Measurements from ENCODE around the gene LPP.
A peak's percentile ranks its signal among the peaks of the same experiment; 100 is the strongest.

LPP gene

DNA sequence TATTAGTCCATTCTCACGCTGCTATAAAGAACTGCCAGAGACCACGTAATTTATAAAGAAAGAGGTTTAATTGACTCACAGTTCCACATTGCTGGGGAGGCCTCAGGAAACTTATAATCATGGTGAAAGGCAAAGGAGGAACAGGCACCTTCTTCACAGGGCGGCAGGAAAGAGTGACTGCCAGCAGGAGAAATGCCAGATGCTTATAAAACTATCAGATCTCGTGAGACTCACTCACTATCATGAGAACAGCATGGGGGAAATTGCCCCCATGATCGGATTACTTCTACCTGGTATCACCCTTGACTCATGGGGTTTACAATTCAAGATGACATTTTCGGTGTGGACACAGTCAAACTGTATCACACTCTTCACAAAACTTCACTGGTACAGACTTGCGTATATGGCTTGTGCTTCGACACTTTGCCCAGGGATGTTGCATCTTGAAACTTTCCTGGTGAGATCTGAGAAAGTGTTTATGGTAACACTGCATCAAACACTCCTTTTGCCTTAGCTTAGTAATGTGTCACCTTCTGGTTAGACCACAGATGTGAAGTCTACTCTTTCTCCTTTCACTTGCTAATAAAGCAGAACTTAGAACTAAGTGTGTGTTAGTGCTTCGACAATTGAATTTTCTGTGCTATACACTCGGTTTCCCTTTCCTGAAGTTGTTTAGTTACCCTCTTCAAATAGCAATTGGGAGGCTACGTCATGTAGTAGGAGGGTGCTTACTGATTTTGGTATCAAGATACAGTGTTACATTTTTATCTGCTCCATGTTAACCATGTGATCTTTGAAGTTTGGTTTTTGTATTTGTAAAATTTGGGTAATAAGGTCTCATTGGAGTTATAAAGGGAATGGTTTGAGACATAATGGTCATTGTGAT lies 185.7 kb downstream of the LPP start:
- no peak for DNase-seq

DNA sequence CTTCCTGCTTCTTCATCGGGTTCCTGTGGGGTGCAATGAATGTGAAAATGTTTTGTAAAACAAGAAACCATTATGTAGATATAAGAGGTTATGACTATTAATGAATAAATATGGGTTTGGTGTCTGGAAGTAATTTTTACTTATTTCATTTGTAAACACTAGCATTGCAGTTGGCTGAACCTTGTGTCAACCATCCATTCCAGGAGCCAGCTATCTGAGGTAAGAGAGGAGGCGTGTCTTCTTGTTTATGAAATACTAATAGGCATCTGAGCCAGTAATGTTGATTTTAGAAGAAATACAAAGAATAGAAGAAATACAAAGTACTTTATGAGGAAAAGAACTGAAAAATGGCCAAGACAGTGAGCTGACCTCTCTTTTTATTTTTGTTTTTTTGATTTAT lies 187.5 kb downstream of the LPP start:
- DNase-seq: no peak

DNA sequence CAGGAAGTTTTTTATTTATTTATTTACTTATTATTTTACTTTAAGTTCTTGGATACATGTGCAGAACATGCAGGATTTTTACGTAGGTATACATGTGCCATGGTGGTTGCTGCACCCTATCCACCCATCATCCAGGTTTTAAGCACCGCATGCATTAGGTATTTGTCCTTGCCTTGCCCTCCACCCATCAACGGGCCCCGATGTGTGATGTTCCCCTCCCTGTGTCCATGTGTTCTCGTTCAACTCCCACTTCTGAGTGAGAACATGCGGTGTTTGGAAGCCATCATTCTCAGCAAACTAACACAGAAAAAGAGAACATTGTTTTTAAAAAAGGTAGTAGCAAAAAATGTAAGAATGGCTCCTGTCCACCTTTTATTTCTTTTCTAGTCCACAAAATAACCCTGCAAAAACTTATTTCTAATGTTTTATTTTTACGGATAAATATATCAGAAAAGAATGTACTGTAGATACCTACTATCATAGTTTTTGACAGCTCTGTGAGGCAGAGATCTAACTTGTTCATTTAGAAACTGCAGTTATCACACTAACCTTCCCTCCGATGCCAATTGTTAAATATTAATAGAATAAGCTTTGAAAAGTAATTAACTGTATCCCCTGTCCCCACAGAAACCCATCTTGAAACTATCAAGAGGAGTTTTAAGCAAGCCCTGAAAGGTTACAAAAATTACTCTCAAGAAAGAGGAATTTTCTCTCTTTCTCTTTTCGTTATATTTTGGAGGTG lies 189.2 kb downstream of the LPP start:
- DNase-seq: no peak

DNA sequence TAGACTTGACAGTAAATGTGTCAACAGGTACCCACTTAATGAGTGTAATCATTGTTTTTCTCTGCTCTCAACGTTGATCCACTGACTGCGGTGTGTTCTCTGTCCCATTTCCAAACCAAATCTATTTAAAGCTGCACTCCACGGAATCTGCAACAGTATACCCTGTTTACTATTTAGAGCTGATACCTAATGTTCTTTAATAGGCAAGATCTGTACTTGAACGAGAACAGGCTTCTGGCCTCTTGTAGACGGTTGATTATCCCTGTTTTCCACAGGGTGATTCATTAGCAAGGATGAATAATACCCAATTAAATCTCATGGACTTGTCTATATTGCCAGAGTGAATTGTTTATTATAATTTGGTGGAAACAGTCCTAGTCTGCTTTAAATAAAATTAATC lies 189.9 kb downstream of the LPP start:
- DNase-seq: no peak

DNA sequence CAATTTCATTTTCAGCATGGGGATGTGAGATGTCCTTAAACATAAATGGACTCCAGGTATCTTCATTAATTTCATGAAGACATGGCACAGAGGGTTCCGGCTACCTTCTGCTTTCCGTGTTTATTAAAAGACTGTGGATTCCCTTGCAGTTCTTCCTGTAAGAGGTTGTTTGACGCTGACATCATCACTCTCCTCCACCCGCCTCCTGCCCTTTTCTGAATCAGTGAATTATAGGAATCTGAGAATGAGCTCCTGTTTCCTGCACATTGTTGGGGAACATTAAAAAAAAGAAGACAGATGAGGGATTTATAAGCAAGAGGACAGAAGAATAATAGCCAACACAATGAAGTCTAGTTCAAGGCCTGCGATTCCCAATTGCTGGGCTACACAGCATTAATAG lies 191.3 kb downstream of the LPP start:
- peak; percentile 62 for DNase-seq

DNA sequence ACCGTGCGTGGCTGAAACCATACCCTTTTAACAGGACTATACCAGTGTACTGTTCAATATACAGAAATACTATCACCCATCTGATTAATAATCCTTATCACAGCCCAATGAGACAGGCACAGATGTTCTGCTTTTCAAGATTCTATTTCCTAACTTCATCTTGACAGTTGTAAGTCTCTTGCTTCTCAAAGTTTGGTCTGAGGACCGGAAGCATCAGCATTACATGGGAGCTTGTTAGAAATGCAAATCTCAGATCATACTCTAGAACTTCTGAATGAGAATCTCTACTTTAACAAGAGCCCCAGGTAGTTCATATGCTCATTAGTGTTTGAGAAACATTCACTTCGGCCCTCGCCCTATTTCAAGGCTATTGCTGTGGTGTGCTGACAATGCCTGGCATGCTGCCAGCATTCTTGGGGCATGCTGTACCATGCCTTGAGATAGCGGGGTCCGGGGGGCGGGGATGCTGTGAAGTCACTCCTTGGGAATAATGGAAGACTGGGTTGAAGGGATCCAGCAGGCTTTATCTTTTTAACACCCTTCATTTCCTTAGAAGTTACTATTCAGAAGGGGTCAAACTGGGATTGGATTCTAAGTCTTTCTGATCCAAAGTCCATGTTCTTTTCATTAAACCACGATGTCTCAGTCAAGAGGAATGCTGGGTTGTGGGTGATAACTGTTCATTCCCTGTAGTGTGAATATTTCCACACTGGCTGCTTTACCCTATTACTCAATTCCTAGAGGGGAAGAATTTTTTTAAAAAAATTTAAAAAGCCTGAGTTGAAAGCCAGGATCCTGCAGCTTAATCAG lies 194.7 kb downstream of the LPP start:
- peak; percentile 98 for DNase-seq

DNA sequence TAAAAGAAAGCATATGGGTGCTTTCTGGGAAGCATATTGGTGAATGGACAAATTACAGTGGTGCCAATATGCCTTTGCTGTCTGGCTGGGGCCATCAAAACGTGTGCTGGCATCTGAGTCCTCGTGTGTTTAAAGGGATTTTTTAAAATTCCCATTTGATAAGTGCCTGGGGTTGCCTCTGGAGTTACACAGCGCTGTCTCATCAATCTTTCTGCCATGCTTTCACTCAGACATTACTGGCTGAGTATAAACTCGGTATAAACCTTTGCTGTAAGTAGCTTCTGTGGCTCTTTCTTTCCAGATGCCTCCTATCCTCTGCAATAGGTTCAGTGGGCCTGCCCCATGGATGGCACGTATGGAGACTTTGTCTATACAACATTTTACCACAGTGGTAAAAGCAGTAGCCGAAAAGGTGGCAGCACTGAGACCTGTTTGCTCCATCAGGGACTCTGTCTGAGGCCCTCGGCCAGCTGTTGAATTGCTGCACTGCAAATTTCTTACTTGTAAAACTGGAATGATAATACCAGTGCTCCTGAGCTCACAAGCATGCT lies 195.5 kb downstream of the LPP start:
- DNase-seq: peak; percentile 45

DNA sequence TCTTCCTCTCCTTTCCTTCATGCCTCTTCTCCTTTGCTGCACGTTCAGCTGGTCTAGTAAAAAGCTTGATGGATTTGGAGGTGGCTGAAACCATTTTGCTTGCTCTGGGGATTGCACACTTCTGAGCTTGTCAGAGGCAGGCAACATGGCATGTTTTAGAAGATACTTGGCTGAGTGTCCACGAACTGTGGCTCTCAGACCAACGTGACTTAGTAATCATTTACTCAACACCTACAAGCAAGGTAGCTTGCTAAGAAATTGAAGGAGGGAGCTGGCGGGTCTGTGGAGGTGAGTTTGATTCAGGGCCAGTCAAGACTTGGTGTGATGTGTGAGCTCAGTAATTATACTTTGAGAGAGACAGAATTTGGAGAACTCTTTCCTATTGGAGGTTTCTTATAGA lies 196.0 kb downstream of the LPP start:
- no peak for DNase-seq

DNA sequence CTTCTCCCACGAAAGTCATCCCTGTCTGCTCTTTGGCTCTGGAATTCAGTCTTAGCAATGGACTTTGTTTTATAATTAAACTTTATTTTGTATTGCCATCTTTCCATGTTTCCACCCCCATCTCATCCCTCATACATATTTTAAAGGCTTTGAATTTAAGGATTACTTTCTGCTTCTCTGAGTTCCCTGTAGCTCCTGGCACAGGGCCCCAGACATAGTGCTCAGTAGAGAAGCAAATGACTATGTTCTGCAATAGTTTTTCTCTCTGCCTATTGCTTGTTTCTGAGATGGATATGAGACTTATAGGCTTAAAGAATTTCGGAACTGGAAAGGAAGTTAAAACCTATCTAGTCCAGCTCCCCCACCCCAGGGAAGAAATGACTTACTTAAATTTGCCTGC lies 197.0 kb downstream of the LPP start:
- peak; percentile 18 for DNase-seq

DNA sequence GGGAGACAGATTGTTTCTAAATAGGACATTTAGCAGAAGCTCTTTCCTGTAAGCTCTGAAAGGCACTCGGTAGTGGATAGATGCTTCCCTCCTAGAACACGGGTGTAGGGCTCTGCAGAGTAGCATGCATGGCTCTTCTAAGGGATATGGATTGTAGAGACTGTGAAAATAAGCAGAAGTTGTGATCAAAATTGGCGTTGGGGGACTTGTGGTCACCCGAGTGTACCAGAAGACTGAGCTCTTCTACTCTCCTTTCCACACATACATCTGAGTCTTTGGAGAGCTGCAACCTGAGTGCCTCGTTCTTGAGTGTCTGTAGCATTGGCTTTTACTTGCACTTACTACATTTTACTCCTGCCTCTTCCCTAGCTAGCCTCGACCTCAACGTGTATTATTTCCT lies 197.7 kb downstream of the LPP start:
- no peak for DNase-seq

DNA sequence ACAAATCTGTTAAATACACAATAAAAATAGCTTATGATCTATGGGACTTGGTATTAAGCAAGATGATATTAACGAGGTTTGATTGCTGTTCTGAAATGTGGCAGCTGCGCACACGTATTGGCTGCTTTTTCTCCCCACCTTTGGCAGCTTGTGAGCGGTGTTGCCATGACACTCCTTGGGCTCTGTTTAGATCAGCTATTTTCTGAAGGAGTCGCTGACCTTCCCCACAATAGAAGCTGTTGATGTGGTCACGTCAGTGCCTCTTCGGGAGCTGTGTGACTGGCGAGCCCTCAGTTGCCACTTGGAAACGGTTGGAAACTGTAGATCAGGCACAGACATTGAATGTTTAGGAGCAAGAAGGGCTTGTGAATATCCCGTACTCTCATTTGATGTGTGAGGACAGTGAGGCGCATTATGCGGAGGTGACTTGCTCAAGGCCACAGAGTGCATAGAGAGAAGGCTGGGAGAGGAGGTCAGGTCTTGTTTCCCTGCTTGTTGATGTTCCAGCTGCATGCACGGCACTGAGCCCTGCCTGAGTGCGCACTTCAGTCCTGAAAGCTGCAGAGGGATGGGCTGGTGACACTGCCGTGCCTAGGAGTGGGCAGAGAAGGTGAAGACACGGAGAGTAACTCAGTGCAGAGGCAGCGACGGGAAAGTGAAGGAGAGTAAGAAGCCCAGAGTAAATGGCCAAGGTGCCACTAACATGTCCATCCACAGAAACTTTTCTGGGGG lies 198.4 kb downstream of the LPP start:
- DNase-seq: no peak

DNA sequence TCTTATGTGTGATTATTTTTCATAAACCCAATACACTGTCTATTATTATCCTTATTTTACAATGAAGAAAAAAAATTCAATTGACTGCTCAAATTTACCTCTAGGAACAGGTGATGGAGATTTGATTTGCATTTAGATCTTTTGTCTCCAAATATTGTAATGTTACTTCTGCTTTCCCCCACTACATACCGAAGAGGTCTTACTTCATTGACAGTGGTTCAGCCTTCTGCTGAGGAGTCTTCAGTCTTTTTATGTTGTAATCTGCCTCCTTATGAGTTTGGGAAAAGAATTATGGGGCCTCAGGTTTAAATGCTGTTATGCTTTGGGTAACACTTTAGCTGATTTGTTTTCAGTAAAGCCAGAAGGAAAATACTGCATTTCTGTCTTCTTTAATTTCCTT lies 199.5 kb downstream of the LPP start:
- no peak for DNase-seq

DNA sequence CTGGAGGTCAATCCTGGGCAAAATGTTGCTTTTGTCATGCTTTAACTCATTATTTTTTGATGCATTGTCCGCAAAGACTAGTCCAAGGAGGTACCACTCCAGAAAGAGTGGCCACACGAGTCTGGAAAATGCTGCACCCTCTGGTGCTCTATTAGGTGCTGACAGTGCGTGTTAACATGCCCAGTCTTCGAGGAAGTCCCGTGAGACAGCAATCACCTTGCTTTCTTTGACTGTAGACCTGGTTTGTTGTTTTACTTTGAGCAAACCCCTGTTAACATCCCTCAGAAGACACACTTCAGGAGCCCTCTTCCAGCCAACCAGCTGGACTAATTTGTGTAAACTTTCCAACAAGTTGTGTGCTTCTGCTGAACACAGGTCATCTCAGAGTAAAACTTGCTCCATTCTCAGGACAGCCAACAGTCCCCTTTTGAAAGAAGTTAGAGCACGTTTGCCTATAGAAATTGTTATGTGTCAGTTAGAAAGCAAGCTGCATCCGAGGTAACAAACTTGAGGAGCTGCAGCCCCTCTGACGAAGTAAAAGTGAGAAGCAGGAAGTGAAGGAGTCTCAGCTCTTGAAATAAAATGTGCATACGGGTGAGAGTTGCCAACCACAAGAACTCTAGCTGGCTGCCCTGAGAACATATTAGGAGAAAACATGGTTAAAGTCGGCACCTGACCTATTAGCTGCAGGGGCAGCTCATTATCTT lies 205.0 kb downstream of the LPP start:
- no peak for DNase-seq

DNA sequence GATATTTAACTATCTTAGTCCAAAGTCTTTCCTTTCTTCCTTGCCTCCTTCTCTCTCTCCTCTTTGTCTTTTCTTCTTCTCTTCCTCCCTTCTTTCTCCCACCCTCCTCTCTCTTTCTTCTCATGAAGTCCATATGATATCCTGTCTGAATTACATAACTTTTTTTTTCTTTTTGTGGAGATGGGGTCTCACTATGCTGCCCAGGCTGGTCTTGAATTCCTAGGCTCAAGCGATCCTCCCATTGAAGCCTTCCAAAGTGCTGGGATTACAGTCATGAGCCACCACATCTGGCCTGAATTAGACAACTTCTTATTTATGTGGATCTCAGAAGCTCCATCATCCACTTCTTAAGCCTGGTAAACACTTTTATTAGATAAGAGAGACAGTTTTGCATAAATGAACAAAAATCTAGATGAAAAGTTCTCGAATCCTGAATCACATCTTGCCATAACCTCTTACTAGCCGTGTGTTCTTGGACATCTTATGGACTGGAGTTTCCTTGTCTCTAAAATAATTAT lies 206.5 kb downstream of the LPP start:
- peak; percentile 26 for DNase-seq

DNA sequence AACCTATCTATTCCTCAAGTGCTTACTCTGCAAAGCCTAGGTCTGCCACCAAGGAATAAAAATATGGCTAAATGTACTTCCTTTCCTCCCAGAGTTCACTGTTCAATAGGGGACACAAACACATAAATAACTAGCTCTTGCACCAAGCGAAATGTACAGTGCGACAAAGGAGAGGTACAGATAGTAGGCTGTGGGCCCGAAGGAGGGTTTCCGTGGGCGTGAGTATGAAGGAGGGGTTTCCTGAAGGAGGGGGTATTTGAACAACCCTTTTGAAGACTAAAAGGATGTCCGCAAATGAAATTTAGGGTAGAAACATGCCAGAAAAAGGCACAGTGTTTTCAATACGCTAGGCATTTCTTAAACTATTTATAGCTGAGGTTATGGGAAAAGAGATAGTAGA lies 207.9 kb downstream of the LPP start:
- no peak for DNase-seq

DNA sequence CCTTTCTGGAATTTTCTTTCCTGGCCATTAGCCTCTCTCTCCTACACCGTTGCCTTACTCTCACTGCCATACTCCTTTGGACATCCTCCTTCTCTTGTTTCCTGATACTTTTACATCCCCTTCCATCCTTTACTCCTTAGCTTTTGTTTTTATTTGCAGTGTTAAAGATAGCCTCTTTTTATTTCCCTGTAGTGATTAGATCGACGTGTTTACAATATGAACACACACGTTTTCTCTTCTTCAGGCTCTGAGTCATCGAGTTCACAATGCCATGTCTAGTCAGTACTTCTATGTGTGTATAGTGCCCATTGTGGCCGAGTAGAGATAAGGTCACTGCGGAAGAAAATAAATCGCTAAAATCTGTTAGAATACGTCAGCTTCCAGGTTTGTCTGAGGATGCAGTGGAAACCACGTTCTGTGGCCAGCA lies 208.5 kb downstream of the LPP start:
- DNase-seq: peak; percentile 68

DNA sequence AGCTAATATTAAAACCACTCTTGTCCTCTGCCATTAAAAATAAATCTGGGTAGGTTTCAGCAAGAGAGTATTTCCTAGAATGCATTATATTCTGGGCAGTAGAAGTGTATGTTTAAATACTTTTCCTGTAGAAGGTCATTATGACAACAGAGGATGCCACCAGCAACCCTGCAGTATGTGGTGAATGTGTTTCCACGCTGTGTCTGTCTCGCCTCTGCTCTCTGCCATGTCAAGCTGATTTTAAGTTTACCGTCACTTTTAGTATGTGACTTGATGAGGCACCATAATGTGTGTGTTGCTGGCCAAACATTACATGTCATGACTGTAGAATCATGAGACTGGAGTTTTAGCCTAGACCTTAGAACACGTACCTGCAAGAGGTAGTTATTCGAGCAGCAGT lies 211.2 kb downstream of the LPP start:
- no peak for DNase-seq

DNA sequence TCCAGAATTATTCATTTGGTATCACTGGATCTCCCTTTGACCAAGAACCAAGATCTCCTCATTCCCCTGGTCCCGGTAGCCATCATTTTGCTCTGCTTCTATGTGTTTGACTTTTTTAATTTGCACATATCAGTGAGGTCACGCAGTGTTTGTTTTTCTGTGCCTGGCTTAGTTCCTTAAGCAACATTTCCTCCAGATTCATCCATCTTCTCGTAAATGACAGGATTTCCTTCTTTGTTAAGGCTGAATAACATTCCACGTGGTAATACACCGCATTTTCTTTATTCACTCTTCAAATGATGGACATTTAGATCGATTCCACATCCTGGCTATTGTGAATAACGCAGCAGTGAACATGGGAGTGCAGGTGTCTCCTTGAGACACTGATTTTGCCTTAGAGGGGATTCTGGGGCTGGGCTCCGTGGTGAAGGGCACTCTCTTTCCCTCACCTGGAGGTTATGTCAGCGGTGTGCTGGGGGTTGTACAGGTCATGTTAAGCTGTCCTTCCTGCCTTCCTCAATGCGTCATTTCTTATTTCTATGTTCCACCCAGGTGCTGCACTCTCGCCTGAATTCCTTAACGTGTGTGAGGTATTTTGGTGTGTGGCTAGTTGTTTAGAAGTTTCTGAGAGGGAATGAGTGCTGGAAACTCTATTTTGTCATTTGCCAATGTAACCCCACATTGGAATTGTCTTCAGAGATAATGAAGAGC lies 212.2 kb downstream of the LPP start:
- no peak for DNase-seq

DNA sequence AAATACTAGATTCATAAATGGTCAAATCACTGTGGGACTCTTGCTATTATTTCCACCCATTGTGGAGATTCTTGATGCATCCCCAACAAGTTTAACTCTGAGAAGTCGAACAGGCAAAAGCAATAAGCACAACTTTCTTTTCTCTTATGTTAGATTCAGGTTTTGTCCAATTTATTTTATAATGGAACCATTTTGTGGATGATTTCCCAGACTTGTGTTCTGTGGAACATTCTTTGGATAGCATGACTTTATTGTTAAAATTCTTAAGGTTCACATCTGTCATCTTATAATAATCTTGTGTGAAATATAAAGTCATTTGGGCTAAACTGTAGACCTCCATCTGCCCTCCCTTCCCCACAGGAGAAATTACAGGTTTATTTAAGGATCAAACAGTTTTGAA lies 213.7 kb downstream of the LPP start:
- DNase-seq: no peak

DNA sequence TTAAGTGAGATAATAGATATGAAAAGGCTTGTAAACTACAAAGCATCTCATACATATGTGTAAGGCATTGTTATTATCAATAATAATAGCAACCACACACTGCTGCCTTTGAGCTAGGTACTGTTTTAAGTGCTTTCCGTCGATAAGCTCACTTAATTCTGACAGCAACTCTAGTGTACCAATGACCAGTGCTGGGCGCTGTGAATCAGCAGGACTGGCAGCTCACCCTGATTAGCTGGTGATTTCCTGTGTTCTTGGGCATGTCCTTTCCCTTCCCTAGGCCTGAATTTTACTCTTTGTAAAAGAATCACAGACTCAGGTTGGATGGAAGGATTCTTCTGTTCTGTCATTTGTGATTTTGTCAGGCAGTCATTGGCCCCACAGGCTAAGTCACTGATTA lies 215.6 kb downstream of the LPP start:
- DNase-seq: no peak

All from fibroblast of upper back skin (primary cell).